HG03097 (cell line): ENCODE data around the gene TMEM178B.
"Not testable (repeated sequence)": the region's sequence is repeated elsewhere in the genome, so short reads cannot be mapped to it uniquely, and the experiment has no call there.

ENCODE experiments used
- ATAC-seq: cut with Tn5 transposase; IDR thresholded peaks from one replicate; pipeline ENCODE4 v1.9.1; 2021; ENCODE audit not compliant: unreplicated experiment, low FRiP score

TMEM178B gene

GRCh38 chr7:141300816-141301215 is 227.0 kb downstream of the TMEM178B start:
- ATAC-seq, result no peak

- no peak for ATAC-seq
These were observed 227.7 kb downstream of the TMEM178B start for GRCh38 chr7:141301544-141301943.

- ATAC-seq, result no peak
These were observed 228.8 kb downstream of the TMEM178B start for GRCh38 chr7:141302617-141303016.

- ATAC-seq, result no peak
These were observed 230.4 kb downstream of the TMEM178B start for GRCh38 chr7:141304291-141304690.

- no peak for ATAC-seq
These were observed 232.2 kb downstream of the TMEM178B start for GRCh38 chr7:141306081-141306480.

GRCh38 chr7:141312395-141312794 is 238.5 kb downstream of the TMEM178B start:
- no peak for ATAC-seq

- ATAC-seq, result no peak
These were observed 239.1 kb downstream of the TMEM178B start for GRCh38 chr7:141312828-141313521.

- no peak for ATAC-seq
These were observed 240.0 kb downstream of the TMEM178B start for GRCh38 chr7:141313896-141314295.

- ATAC-seq, result no peak
These were observed 243.2 kb downstream of the TMEM178B start for GRCh38 chr7:141317033-141317585.

- no peak for ATAC-seq
These were observed 246.4 kb downstream of the TMEM178B start for GRCh38 chr7:141320287-141320686.

- no peak for ATAC-seq
These were observed 248.5 kb downstream of the TMEM178B start for GRCh38 chr7:141322383-141322782.

- no peak for ATAC-seq
These were observed 250.0 kb downstream of the TMEM178B start for GRCh38 chr7:141323826-141324225.

GRCh38 chr7:141324870-141325269 is 251.0 kb downstream of the TMEM178B start:
- ATAC-seq, result no peak

GRCh38 chr7:141325275-141325674 is 251.4 kb downstream of the TMEM178B start:
- no peak for ATAC-seq

GRCh38 chr7:141328290-141328689 is 254.4 kb downstream of the TMEM178B start:
- ATAC-seq, result no peak

- ATAC-seq, result not testable (repeated sequence)
These were observed 256.4 kb downstream of the TMEM178B start for GRCh38 chr7:141330285-141330684.

GRCh38 chr7:141333459-141333858 is 259.6 kb downstream of the TMEM178B start:
- no peak for ATAC-seq

GRCh38 chr7:141335164-141335563 is 261.3 kb downstream of the TMEM178B start:
- ATAC-seq, result no peak

- no peak for ATAC-seq
These were observed 265.7 kb downstream of the TMEM178B start for GRCh38 chr7:141339603-141340002.

GRCh38 chr7:141340991-141341390 is 267.1 kb downstream of the TMEM178B start:
- no peak for ATAC-seq

- ATAC-seq, result no peak
These were observed 269.0 kb downstream of the TMEM178B start for GRCh38 chr7:141342621-141343408.
